Endothelial cell of umbilical vein (primary cell): ENCODE measurements around the gene MAP3K14. TPM values are rescaled to one million over a fixed set of nuclear protein-coding genes. Genes with fewer than 3 reads are reported as not detected.

Source experiments
- BruUV-seq: library from RNA; stranded (reverse); fragments of 400-500 nt; replicated peaks from 2 replicates; lab custom pipeline; 2021; lab: Mats Ljungman, UMichigan
- CTCF ChIA-PET: fragments of 300-600, 350-600 bp; sonication (Branson Sonifier 250); formaldehyde crosslinking; loops from one replicate; lab custom pipeline; 2021; ENCODE audit warnings: antibody characterized with exemption, inconsistent platforms; lab: Charles Lee
- POLR2A ChIA-PET: fragments of 300-600, 350-600 bp; sonication (Branson Sonifier 250); formaldehyde crosslinking; loops from one replicate; lab custom pipeline; 2021; ENCODE audit warnings: antibody characterized with exemption, inconsistent platforms; lab: Charles Lee
- DNase-seq: peaks from one replicate; pipeline ENCODE4 v3.0.0-alpha.2; 2011; ENCODE audit warnings: low read depth, low spot score
- FAIRE-seq: peaks from 2 replicates; lab custom pipeline; 2011; peaks lifted over from hg19 to GRCh38; lab: Jason Lieb, UNC
- H2AFZ ChIP-seq: 2 replicates; pipeline ENCODE4 v1.6.0; 2012; ENCODE audit warnings: low read depth, low read length, control low read depth, inconsistent platforms
- H3K27ac ChIP-seq: 2 replicates; pipeline ENCODE4 v1.5.1; 2011; ENCODE audit warnings: low read depth, mild to moderate bottlenecking, control low read depth, low read length, moderate library complexity; ENCODE audit not compliant: insufficient read depth
- H3K27me3 ChIP-seq, 2 experiments: 2 replicates each; pipeline versions ENCODE4 v1.6.0 to v1.6.1; 2011; ENCODE audit warnings: low read length in 2 of 2, mixed read lengths in 1 of 2; ENCODE audit not compliant: control insufficient read depth in 2 of 2, insufficient read depth in 2 of 2
- H3K36me3 ChIP-seq, 2 experiments: 2 replicates in 1 of 2; 3 replicates in 1 of 2; pipeline ENCODE4 v1.5.1; 2011; ENCODE audit warnings: low read length in 2 of 2, mild to moderate bottlenecking in 1 of 2, moderate library complexity in 1 of 2; ENCODE audit not compliant: control insufficient read depth in 2 of 2, insufficient read depth in 2 of 2; ENCODE audit errors: extremely low read depth in 1 of 2
- H3K4me1 ChIP-seq: 3 replicates; pipeline ENCODE4 v1.5.1; 2011; ENCODE audit warnings: mild to moderate bottlenecking, low read length; ENCODE audit not compliant: control insufficient read depth, insufficient read depth; ENCODE audit errors: extremely low read depth
- H3K4me2 ChIP-seq: 2 replicates; pipeline ENCODE4 v1.6.1; 2011; ENCODE audit warnings: low read length, control low read depth, mixed read lengths; ENCODE audit not compliant: insufficient read depth
- H3K4me3 ChIP-seq, 3 experiments: fragments of 200-600 bp in 1 of 3; sonication (generic), shearing (Covaris generic) in 1 of 3; replicated peaks in 1 of 3; 2 replicates each; pipeline ENCODE4 v1.5.1; 2011 to 2016; ENCODE audit warnings: control low read depth in 3 of 3, low read length in 3 of 3, mild to moderate bottlenecking in 2 of 3, inconsistent platforms in 1 of 3, low read depth in 1 of 3, moderate library complexity in 1 of 3; ENCODE audit not compliant: insufficient read depth in 1 of 3
- H3K79me2 ChIP-seq: 2 replicates; pipeline ENCODE4 v1.6.0; 2012; ENCODE audit warnings: low read length, inconsistent platforms; ENCODE audit not compliant: control insufficient read depth, insufficient read depth
- H3K9ac ChIP-seq: replicated peaks from 2 replicates; pipeline ENCODE3; 2011; ENCODE audit warnings: low read length, control low read depth; ENCODE audit not compliant: insufficient read depth; ENCODE audit errors: extremely low read depth
- H3K9me1 ChIP-seq: replicated peaks from 3 replicates; pipeline ENCODE4 v1.6.0; 2011; ENCODE audit warnings: mild to moderate bottlenecking, low read length; ENCODE audit not compliant: control insufficient read depth, insufficient read depth; ENCODE audit errors: extremely low read depth
- H3K9me3 ChIP-seq: replicated peaks from 2 replicates; pipeline ENCODE4 v1.5.1; 2012; ENCODE audit warnings: low read length, inconsistent platforms; ENCODE audit not compliant: control insufficient read depth, insufficient read depth
- H4K20me1 ChIP-seq: replicated peaks from 2 replicates; pipeline ENCODE3; 2011; ENCODE audit warnings: mild to moderate bottlenecking, low read length; ENCODE audit not compliant: control insufficient read depth, insufficient read depth; ENCODE audit errors: extremely low read depth
- CTCF ChIP-seq, 2 donors: IDR thresholded peaks; 1 replicate in 1 of 2; 2 replicates in 1 of 2; pipeline ENCODE4 v1.5.1; 2011; ENCODE audit warnings: low read length in 2 of 2, mild to moderate bottlenecking in 2 of 2, moderate library complexity in 2 of 2, control low read depth in 1 of 2, inconsistent platforms in 1 of 2, low read depth in 1 of 2; ENCODE audit not compliant: insufficient read depth in 1 of 2; ENCODE audit errors: extremely low read depth in 1 of 2
- EZH2 ChIP-seq: IDR thresholded peaks from 2 replicates; pipeline ENCODE4 v1.6.1; 2012; ENCODE audit warnings: borderline replicate concordance, low read depth, mild to moderate bottlenecking, moderate library complexity, low read length, inconsistent platforms; ENCODE audit not compliant: severe bottlenecking
- FOS ChIP-seq: IDR thresholded peaks from 2 replicates; pipeline ENCODE4 v1.6.1; 2011; ENCODE audit warnings: mild to moderate bottlenecking, low read length, moderate library complexity, borderline replicate concordance; ENCODE audit not compliant: insufficient read depth
- GATA2 ChIP-seq: IDR thresholded peaks from 2 replicates; pipeline ENCODE4 v1.7.0; 2011; ENCODE audit warnings: low read depth, mild to moderate bottlenecking, moderate library complexity, mixed read lengths, low read length; ENCODE audit not compliant: insufficient read length, insufficient read depth
- JUN ChIP-seq: IDR thresholded peaks from 2 replicates; pipeline ENCODE4 v1.6.1; 2011; ENCODE audit warnings: borderline replicate concordance, low read depth; ENCODE audit not compliant: insufficient read length, insufficient read depth
- MAX ChIP-seq: IDR thresholded peaks from 2 replicates; pipeline ENCODE4 v1.6.1; 2011; ENCODE audit not compliant: insufficient read depth, insufficient read length
- MYC ChIP-seq: IDR thresholded peaks from one replicate; pipeline ENCODE4 v1.6.1; 2011; ENCODE audit warnings: mild to moderate bottlenecking, low read depth, low read length
- POLR2A ChIP-seq: IDR thresholded peaks from 2 replicates; pipeline ENCODE4 v1.6.1; 2012; ENCODE audit warnings: low read depth, mild to moderate bottlenecking, control low read depth, low read length
- POLR2AphosphoS5 ChIP-seq: IDR thresholded peaks from 2 replicates; pipeline ENCODE4 v1.6.1; 2012; ENCODE audit warnings: low read depth, mild to moderate bottlenecking, control low read depth, low read length, moderate library complexity; ENCODE audit not compliant: insufficient read depth
- dilution Hi-C: fragments of 300-500 bp; cut with MboI; formaldehyde crosslinking; loops from one replicate; pipeline ENCODE4 v1.15.0; 2019; ENCODE audit warnings: low sequenced_read_pairs; ENCODE audit not compliant: extremely low pct_ligation_motif_present
- intact Hi-C: fragments of 100-400 bp; cut with micrococcal nuclease; formaldehyde crosslinking; loops from one replicate; pipeline ENCODE4 v1.10.0; 2022
- polyA plus RNA-seq, 4 experiments: library from polyadenylated mRNA; depleted of rRNA in 3 of 4; stranded (reverse) in 3 of 4; unstranded in 1 of 4; fragments of >200 nt; gene quantifications; 2 replicates each; pipeline versions ENCODE4 v1.2.1 to v1.2.3, GENCODE V29; 2011 to 2012; ENCODE audit warnings: missing spikeins in 1 of 4
- total RNA-seq: library from RNA; stranded (reverse); gene quantifications from 2 replicates; pipeline ENCODE4 v1.2.3, GENCODE V29; 2021

MAP3K14 gene
- total and polyA plus RNA-seq, 2 donors (not counting 3 experiments of a cell fraction or from before 2014, with no cell fraction given) = 5.4 to 9.8 TPM

DNA sequence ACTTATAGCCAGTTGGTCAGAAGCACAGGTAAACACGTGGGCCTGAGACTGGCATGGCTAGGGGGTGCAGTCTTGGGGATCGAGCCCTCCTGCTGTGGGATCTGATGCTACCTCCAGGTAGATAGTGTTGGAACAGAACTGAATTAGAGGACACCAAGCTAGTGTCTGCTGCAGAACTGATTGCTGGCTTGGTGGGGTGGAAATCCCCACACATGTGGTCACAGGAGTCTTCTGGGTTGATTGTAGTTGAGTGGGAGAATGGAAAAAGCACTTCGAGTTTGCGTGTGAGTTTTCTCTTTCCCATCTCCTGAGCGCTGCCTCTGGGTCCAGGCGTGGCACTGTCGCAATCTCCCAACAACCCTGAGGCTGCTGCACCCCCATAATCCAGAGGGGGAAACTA, 46.9 kb downstream of the MAP3K14 start:
- CTCF ChIA-PET = interaction anchor here (1.5 to 1.6 kb wide), 2 partner anchors 11 to 51 kb away, joined by 5 read pairs; no protein-coding TSS in a partner anchor
- Histone ChIP-seq H3K27me3 (no peaks in the 10 kb centered on the region), H3K4me2 (no peak overlapping the region), H3K4me3 (no peak overlapping the region), H3K9me1 (no peaks in the 10 kb centered on the region), H3K9me3 (no peaks in the 10 kb centered on the region), H2AFZ (no peak overlapping the region), H3K9ac (no peak overlapping the region), H3K4me1 (peaks cover 12% of the 10 kb centered on the region), H3K36me3 (peaks cover 11 to 50% of the 10 kb centered on the region in 2 experiments), H3K27ac (no peak overlapping the region), H4K20me1 (no peaks in the 10 kb centered on the region), H3K79me2 (no peaks in the 10 kb centered on the region)
- dilution Hi-C loops = no loop called here
- POLR2A ChIA-PET = no interaction called here
- DNase-seq (no peak), FAIRE-seq (no peak)
- TF ChIP-seq JUN (no peak), POLR2AphosphoS5 (no peak), EZH2 (no peak), MYC (no peak), CTCF (IDR thresholded peaks at IDR 0.05; ENCODE audit: extremely low read depth in 1 of 2, insufficient read depth in 1 of 2, low read depth in 1 of 2, low read length in 2 of 2) (no peak), FOS (no peak), MAX (no peak), GATA2 (no peak), POLR2A (no peak)
- intact Hi-C loops = no loop called here
- BruUV-seq = no TSS peak
